Left colon (tissue), 2 donors: ENCODE results near the gene TGOLN2. TPM values are rescaled to one million over a fixed set of nuclear protein-coding genes. Genes with fewer than 3 reads are reported as not detected.
"Not testable (repeated sequence)": the region's sequence is repeated elsewhere in the genome, so short reads cannot be mapped to it uniquely, and the experiment has no call there.

Experiments used
- ATAC-seq: fragments of 200-7000 bp; cut with Tn5 transposase; one replicate; pipeline ENCODE4 v1.9.1; 2020; ENCODE audit warnings: mild to moderate bottlenecking, moderate library complexity
- DNase-seq, 2 donors: peaks; one replicate each; pipeline ENCODE4 v3.0.0-alpha.2; 2020
- intact Hi-C, 2 donors: fragments of 100-400 bp; cut with DNase I in 1 of 2; cut with micrococcal nuclease in 1 of 2; formaldehyde crosslinking; loops; one replicate each; pipeline versions ENCODE4 v1.11.2 to v1.14.0; 2022; cut with DNase I, micrococcal nuclease
- total RNA-seq, 2 donors: library from RNA; stranded (reverse); fragmentation: NEBNext Ultra II Directional; extraction: Animal tissue kit (Norgen Biotek cat#: 25700); gene quantifications; one replicate each; pipeline ENCODE4 v1.2.1, GENCODE V29; 2021
- donor health status: DM: no; HTN: no; CAD: no.
- donor health status: DM: yes; HTN: yes; CAD: no.

Gene TGOLN2
- total RNA-seq, 2 donors from 2014 or later: 186 to 193 TPM

GRCh38 chr2:85342156-85342555, 14.4 kb upstream of the TGOLN2 start:
- intact Hi-C loops: no loop called here
- DNase-seq (no peak), ATAC-seq (peak; percentile 3)

GRCh38 chr2:85341269-85342029, 13.7 kb upstream of the TGOLN2 start:
- ATAC-seq (no peak), DNase-seq (no peak)
- intact Hi-C loops: no loop called here

GRCh38 chr2:85340034-85340892, 12.5 kb upstream of the TGOLN2 start:
- ATAC-seq (peak; percentile 31), DNase-seq (no peak)
- intact Hi-C loops: no loop called here

- peak; percentile 70 for ATAC-seq
- intact Hi-C loops: no loop called here
- DNase-seq: no peak
Measured at GRCh38 chr2:85334928-85335327, 7.1 kb upstream of the TGOLN2 start.

- intact Hi-C loops, ATAC-seq, DNase-seq: not testable (repeated sequence)
Measured at GRCh38 chr2:85333877-85334276, 6.1 kb upstream of the TGOLN2 start.

GRCh38 chr2:85330839-85331636, 3.2 kb upstream of the TGOLN2 start:
- intact Hi-C loops: no loop called here
- no peak for DNase-seq
- no peak for ATAC-seq

- intact Hi-C loops, ATAC-seq, DNase-seq: not testable (repeated sequence)
Measured at GRCh38 chr2:85329701-85330100, 1.9 kb upstream of the TGOLN2 start.

GRCh38 chr2:85329181-85329651, 1.4 kb upstream of the TGOLN2 start:
- no peak for DNase-seq

GRCh38 chr2:85327160-85327821, 498 bp downstream of the TGOLN2 start:
- intact Hi-C loops: no loop called here
- ATAC-seq (peak; percentile 45), DNase-seq (peak; percentile 59 to 73)

More at GRCh38 chr2:85329181-85329651, 1.4 kb upstream of the TGOLN2 start:
- intact Hi-C loops: no loop called here
- no peak for ATAC-seq

- DNase-seq: peak; percentile 43 to 49
- ATAC-seq: peak; percentile 13
Measured at GRCh38 chr2:85326406-85327159, 1.2 kb downstream of the TGOLN2 start.

GRCh38 chr2:85325466-85325811, 2.4 kb downstream of the TGOLN2 start:
- intact Hi-C loops: no loop called here
- ATAC-seq (no peak), DNase-seq (no peak)

More at GRCh38 chr2:85326406-85327159, 1.2 kb downstream of the TGOLN2 start:
- intact Hi-C loops: no loop called here

- DNase-seq (peak; percentile 63 to 73), ATAC-seq (peak; percentile 60)
- intact Hi-C loops: no loop called here
Measured at GRCh38 chr2:85324639-85325465, 2.9 kb downstream of the TGOLN2 start.

GRCh38 chr2:85323988-85324367, 3.8 kb downstream of the TGOLN2 start:
- ATAC-seq, intact Hi-C loops, DNase-seq: not testable (repeated sequence)

- no peak for ATAC-seq
Measured at GRCh38 chr2:85323351-85323987, 4.3 kb downstream of the TGOLN2 start.

GRCh38 chr2:85319796-85320195, 8.0 kb downstream of the TGOLN2 start:
- ATAC-seq (no peak), DNase-seq (no peak)
- intact Hi-C loops: no loop called here

More at GRCh38 chr2:85323351-85323987, 4.3 kb downstream of the TGOLN2 start:
- no peak for DNase-seq
- intact Hi-C loops: no loop called here

- DNase-seq (no peak), ATAC-seq (no peak)
- intact Hi-C loops: no loop called here
Measured at GRCh38 chr2:85318222-85319074, 9.3 kb downstream of the TGOLN2 start.
